Esophagus muscularis mucosa (tissue), 3 donors: ENCODE measurements around the gene KLHL25.

Experiments used
- POLR2A ChIP-seq: fragments of 450-650 bp; IDR thresholded peaks from one replicate; pipeline ENCODE4 v1.6.1; 2017; ENCODE audit warnings: antibody characterized with exemption, moderate library complexity, mild to moderate bottlenecking, low read depth
- TF ChIP-seq, protein P1 (sequence below), 3 experiments: fragments of 200-600 bp in 2 of 3; fragments of 450-650 bp in 1 of 3; sonication (generic) in 2 of 3; IDR thresholded peaks; one replicate each; pipeline ENCODE4 v1.5.1; 2017 to 2019; ENCODE audit warnings: antibody characterized with exemption in 3 of 3, mild to moderate bottlenecking in 2 of 3, moderate library complexity in 1 of 3

DNA sequence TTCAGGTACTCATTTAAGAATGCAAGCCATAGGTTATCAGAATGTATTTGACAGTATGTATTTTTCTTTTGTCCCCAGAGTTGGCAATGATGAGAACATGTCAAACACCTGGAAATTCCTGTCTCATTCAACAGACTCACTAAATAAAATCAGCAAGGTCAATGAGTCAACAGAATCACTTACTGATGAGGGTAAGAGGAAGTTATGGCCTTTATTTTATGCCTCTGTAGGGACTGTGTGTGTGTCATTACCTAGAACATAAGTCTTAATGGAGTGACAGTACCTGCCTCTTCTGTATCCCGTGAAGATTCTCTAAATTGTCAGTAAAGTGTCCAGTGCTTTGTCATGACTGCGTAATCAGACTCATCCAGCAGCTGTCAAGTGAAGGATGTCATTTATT lies 77.5 kb downstream of the KLHL25 start:
- TF ChIP-seq, protein P1, sequence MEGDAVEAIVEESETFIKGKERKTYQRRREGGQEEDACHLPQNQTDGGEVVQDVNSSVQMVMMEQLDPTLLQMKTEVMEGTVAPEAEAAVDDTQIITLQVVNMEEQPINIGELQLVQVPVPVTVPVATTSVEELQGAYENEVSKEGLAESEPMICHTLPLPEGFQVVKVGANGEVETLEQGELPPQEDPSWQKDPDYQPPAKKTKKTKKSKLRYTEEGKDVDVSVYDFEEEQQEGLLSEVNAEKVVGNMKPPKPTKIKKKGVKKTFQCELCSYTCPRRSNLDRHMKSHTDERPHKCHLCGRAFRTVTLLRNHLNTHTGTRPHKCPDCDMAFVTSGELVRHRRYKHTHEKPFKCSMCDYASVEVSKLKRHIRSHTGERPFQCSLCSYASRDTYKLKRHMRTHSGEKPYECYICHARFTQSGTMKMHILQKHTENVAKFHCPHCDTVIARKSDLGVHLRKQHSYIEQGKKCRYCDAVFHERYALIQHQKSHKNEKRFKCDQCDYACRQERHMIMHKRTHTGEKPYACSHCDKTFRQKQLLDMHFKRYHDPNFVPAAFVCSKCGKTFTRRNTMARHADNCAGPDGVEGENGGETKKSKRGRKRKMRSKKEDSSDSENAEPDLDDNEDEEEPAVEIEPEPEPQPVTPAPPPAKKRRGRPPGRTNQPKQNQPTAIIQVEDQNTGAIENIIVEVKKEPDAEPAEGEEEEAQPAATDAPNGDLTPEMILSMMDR (IDR thresholded peaks at IDR 0.05) = no peak
- TF ChIP-seq POLR2A = no peak
